WTC11 (cell line): Measurements from ENCODE around the gene TRIM40. TPM values are rescaled to one million over a fixed set of nuclear protein-coding genes. Genes with fewer than 3 reads are reported as not detected.

Source experiments
- ATAC-seq: fragments of 200-7000 bp; cut with Tn5 transposase; 2 replicates; pipeline ENCODE4 v1.10.0; 2021; ENCODE audit warnings: mild to moderate bottlenecking, moderate library complexity
- CTCF ChIA-PET: fragments of 300-600 bp; sonication (Branson Sonifier 250); formaldehyde crosslinking; loops from one replicate; lab custom pipeline; 2021; ENCODE audit warnings: antibody characterized with exemption; lab: Charles Lee
- POLR2A ChIA-PET: fragments of 350-600 bp; sonication (Branson Sonifier 250); formaldehyde crosslinking; loops from one replicate; lab custom pipeline; 2021; ENCODE audit warnings: antibody characterized with exemption; lab: Charles Lee
- DNase-seq: peaks from one replicate; pipeline ENCODE4 v3.0.0; 2021; ENCODE audit warnings: low spot score
- H3K27ac Mint-ChIP-seq: 2 replicates; pipeline ENCODE4 v1.8.0; 2021; ENCODE audit warnings: mixed read lengths
- H3K27me3 Mint-ChIP-seq: 2 replicates; pipeline ENCODE4 v1.8.0; 2021; ENCODE audit warnings: low read depth, mild to moderate bottlenecking, moderate library complexity, mixed read lengths
- H3K36me3 Mint-ChIP-seq: 2 replicates; pipeline ENCODE4 v1.8.0; 2021; ENCODE audit warnings: mixed read lengths
- H3K4me1 Mint-ChIP-seq: 2 replicates; pipeline ENCODE4 v1.8.0; 2022; ENCODE audit warnings: mixed read lengths
- H3K4me3 Mint-ChIP-seq: 2 replicates; pipeline ENCODE4 v1.8.0; 2021; ENCODE audit warnings: mild to moderate bottlenecking, moderate library complexity, mixed read lengths
- H3K9me3 Mint-ChIP-seq: 2 replicates; pipeline ENCODE4 v1.8.0; 2021; ENCODE audit warnings: mixed read lengths
- FOXK1 ChIP-seq: sonication (generic); formaldehyde crosslinking; IDR thresholded peaks from 2 replicates; pipeline ENCODE4 v1.8.0; 2022; ENCODE audit warnings: mild to moderate bottlenecking, moderate library complexity, missing genetic modification reagents
- JUN ChIP-seq: sonication (generic); formaldehyde crosslinking; IDR thresholded peaks from 2 replicates; pipeline ENCODE4 v1.8.0; 2023; ENCODE audit warnings: mild to moderate bottlenecking, missing genetic modification reagents
- TP53 ChIP-seq: sonication (generic); formaldehyde crosslinking; IDR thresholded peaks from 2 replicates; pipeline ENCODE4 v1.8.1; 2023; ENCODE audit warnings: mild to moderate bottlenecking, missing genetic modification reagents
- ZNF219 ChIP-seq: sonication (generic); formaldehyde crosslinking; IDR thresholded peaks from 2 replicates; pipeline ENCODE4 v1.8.0; 2023; ENCODE audit warnings: missing genetic modification reagents, mild to moderate bottlenecking, borderline replicate concordance
- ZNF317 ChIP-seq: sonication (generic); formaldehyde crosslinking; IDR thresholded peaks from 2 replicates; pipeline ENCODE4 v1.8.1; 2023; ENCODE audit warnings: low read depth, mild to moderate bottlenecking, moderate library complexity, missing genetic modification reagents, borderline replicate concordance
- total RNA-seq: library from RNA; stranded (reverse); gene quantifications from 3 replicates; pipeline ENCODE4 v1.2.3, GENCODE V29; 2021
- TF ChIP-seq, protein P1 (sequence below): fragments of 250-450 bp; sonication (Bioruptor Pico); IDR thresholded peaks from 2 replicates; pipeline ENCODE4 v1.9.0; 2021; ENCODE audit warnings: moderate library complexity, mild to moderate bottlenecking, inconsistent platforms, borderline replicate concordance
- TF ChIP-seq, protein P2 (sequence below): sonication (generic); formaldehyde crosslinking; IDR thresholded peaks from 2 replicates; pipeline ENCODE4 v1.8.0; 2023; ENCODE audit warnings: missing genetic modification reagents, mild to moderate bottlenecking, borderline replicate concordance
- TF ChIP-seq, protein P3 (sequence below): fragments of 250-450 bp; sonication (Bioruptor Pico); IDR thresholded peaks from 2 replicates; pipeline ENCODE4 v2.1.2; 2022; ENCODE audit warnings: mild to moderate bottlenecking, moderate library complexity
- TF ChIP-seq, protein P4 (sequence below): fragments of 250-450 bp; sonication (Bioruptor Pico); IDR thresholded peaks from 2 replicates; pipeline ENCODE4 v1.9.0; 2021; ENCODE audit warnings: mild to moderate bottlenecking

TRIM40 gene
- total RNA-seq, 1 experiment from 2014 or later: not detected

DNA sequence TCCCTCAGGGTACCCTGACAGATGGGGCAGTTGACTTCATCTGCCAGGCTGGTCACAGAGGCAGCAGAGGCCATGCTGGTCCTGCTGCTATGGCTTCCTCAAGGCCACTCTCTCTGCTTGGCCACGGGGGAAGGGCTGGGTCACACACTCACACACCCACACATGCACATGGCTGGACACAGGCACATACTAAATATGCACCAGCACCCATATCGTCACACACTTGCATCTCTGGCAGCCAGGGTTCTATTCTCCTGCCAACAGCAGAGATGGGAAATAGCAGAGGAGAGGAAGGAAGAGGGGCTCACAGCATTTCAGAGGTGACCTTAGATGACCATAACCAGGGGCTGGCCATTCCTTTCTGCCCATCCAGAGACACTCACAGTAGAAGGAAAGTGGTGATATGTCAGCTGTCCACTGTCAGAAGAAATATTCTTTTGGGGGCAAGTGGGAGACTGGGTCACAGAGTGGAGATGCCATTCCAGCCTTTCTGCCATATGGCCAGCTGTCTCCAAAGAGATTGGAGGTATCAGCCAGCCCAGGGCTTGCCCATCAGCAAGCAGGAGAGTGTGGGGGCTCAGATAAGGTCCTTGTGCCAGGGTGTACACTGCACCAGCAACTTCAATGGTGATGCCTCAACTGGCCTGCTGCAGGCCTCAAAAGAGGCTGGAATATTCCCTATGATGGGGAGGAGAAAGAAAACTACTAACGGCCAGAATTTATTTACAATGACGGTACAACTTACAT is 25.0 kb downstream of the TRIM40 start, which contains the start of gene TRIM10:
TRIM10 (minus strand) TSS at position 427 of the 747 bp plus-strand sequence; CDS start at position 74, 353 bp downstream.
- no peaks in the 10 kb centered on the region for H3K36me3 Mint-ChIP-seq
- H3K4me3 Mint-ChIP-seq: no peak within 1 kb of the TSS
- TF ChIP-seq TP53 (CRISPR knock-in tag) (no peak), JUN (CRISPR knock-in tag) (no peak), ZNF317 (CRISPR knock-in tag) (no peak), FOXK1 (CRISPR knock-in tag) (no peak)
- TF ChIP-seq, protein P1, sequence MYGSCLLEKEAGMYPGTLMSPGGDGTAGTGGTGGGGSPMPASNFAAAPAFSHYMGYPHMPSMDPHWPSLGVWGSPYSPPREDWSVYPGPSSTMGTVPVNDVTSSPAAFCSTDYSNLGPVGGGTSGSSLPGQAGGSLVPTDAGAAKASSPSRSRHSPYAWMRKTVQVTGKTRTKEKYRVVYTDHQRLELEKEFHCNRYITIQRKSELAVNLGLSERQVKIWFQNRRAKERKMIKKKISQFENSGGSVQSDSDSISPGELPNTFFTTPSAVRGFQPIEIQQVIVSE (CRISPR knock-in tag): no peak
- ATAC-seq: no peak
- ChIA-PET POLR2A (no interaction called here), CTCF (no interaction called here)
- peaks cover 35% of the 10 kb centered on the region for H3K27me3 Mint-ChIP-seq
- H3K9me3 Mint-ChIP-seq: no peaks in the 10 kb centered on the region; the same call in 1 of the 2 replicates
- H3K4me1 Mint-ChIP-seq: peaks cover 5% of the 10 kb centered on the region
- H3K27ac Mint-ChIP-seq: no peak within 1 kb of the TSS
- DNase-seq: no peak

DNA sequence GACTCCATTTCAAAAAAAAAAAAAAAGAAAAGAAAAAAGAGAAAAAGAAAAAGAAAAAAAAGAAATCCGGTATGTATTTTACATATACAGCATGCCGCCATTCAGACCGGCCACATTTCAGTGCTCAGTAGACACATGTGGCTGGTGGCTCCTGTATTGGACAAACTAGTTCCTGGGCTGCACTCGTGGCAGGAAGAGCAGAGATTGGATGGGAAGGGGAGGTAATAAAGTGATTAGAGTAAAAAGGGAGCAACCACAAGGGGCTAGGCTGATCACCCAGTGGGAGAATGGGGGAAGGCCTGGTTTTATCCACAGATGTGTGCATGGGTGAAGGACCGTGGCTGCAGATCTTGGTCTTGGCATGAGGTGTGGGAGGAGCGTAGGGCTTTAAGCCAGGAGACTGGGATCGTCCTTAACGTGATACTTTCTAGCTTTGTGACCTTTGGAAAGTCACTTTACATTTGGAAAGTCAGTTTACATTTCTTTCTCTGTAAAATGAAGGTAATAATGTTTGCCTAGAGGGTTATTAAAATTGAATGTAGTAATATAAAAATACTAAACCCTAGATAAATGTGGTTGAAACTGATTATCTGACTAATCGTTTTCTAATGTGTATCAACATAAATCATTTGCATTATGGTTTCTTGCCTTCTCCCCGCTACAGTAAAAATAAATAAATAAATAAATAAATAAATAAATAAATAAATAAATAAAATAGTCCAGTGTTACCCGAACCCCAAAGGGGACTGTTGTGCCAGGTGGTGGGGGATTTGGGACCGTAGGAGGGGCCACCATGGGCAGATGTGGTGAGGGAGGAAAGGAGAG is 26.5 kb downstream of the TRIM40 start:
- Mint-ChIP-seq H3K27me3 (peaks cover 42% of the 10 kb centered on the region), H3K36me3 (no peaks in the 10 kb centered on the region), H3K4me3 (no peak overlapping the region), H3K9me3 (no peaks in the 10 kb centered on the region; the same call in 1 of the 2 replicates), H3K4me1 (peaks cover 5% of the 10 kb centered on the region), H3K27ac (no peak overlapping the region)
- POLR2A ChIA-PET: no interaction called here
- CTCF ChIA-PET: interaction anchor here (2.1 kb wide), 1 partner anchor 59 kb away, joined by 5 read pairs; no protein-coding TSS in a partner anchor
- ATAC-seq (no peak), DNase-seq (no peak)
- TF ChIP-seq, protein P2, sequence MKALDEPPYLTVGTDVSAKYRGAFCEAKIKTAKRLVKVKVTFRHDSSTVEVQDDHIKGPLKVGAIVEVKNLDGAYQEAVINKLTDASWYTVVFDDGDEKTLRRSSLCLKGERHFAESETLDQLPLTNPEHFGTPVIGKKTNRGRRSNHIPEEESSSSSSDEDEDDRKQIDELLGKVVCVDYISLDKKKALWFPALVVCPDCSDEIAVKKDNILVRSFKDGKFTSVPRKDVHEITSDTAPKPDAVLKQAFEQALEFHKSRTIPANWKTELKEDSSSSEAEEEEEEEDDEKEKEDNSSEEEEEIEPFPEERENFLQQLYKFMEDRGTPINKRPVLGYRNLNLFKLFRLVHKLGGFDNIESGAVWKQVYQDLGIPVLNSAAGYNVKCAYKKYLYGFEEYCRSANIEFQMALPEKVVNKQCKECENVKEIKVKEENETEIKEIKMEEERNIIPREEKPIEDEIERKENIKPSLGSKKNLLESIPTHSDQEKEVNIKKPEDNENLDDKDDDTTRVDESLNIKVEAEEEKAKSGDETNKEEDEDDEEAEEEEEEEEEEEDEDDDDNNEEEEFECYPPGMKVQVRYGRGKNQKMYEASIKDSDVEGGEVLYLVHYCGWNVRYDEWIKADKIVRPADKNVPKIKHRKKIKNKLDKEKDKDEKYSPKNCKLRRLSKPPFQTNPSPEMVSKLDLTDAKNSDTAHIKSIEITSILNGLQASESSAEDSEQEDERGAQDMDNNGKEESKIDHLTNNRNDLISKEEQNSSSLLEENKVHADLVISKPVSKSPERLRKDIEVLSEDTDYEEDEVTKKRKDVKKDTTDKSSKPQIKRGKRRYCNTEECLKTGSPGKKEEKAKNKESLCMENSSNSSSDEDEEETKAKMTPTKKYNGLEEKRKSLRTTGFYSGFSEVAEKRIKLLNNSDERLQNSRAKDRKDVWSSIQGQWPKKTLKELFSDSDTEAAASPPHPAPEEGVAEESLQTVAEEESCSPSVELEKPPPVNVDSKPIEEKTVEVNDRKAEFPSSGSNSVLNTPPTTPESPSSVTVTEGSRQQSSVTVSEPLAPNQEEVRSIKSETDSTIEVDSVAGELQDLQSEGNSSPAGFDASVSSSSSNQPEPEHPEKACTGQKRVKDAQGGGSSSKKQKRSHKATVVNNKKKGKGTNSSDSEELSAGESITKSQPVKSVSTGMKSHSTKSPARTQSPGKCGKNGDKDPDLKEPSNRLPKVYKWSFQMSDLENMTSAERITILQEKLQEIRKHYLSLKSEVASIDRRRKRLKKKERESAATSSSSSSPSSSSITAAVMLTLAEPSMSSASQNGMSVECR (CRISPR knock-in tag): no peak
- TF ChIP-seq, protein P3, sequence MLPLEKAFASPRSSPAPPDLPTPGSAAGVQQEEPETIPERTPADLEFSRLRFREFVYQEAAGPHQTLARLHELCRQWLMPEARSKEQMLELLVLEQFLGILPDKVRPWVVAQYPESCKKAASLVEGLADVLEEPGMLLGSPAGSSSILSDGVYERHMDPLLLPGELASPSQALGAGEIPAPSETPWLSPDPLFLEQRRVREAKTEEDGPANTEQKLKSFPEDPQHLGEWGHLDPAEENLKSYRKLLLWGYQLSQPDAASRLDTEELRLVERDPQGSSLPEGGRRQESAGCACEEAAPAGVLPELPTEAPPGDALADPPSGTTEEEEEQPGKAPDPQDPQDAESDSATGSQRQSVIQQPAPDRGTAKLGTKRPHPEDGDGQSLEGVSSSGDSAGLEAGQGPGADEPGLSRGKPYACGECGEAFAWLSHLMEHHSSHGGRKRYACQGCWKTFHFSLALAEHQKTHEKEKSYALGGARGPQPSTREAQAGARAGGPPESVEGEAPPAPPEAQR: no peak
- TF ChIP-seq, protein P4, sequence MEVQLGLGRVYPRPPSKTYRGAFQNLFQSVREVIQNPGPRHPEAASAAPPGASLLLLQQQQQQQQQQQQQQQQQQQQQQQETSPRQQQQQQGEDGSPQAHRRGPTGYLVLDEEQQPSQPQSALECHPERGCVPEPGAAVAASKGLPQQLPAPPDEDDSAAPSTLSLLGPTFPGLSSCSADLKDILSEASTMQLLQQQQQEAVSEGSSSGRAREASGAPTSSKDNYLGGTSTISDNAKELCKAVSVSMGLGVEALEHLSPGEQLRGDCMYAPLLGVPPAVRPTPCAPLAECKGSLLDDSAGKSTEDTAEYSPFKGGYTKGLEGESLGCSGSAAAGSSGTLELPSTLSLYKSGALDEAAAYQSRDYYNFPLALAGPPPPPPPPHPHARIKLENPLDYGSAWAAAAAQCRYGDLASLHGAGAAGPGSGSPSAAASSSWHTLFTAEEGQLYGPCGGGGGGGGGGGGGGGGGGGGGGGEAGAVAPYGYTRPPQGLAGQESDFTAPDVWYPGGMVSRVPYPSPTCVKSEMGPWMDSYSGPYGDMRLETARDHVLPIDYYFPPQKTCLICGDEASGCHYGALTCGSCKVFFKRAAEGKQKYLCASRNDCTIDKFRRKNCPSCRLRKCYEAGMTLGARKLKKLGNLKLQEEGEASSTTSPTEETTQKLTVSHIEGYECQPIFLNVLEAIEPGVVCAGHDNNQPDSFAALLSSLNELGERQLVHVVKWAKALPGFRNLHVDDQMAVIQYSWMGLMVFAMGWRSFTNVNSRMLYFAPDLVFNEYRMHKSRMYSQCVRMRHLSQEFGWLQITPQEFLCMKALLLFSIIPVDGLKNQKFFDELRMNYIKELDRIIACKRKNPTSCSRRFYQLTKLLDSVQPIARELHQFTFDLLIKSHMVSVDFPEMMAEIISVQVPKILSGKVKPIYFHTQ (CRISPR knock-in tag): no peak
- TF ChIP-seq ZNF219: no peak
